ENCODE results near the gene DLGAP4.
"Not testable (repeated sequence)": the region's sequence is repeated elsewhere in the genome, so short reads cannot be mapped to it uniquely, and the experiment has no call there.

DLGAP4 gene

GRCh38 chr20:36461600-36462439 is 155.7 kb downstream of the DLGAP4 start:
- no peak for DNase-seq

GRCh38 chr20:36462440-36463211 is 156.5 kb downstream of the DLGAP4 start:
- no peak for DNase-seq

- no peak for DNase-seq
Measured at GRCh38 chr20:36463212-36464061, 157.3 kb downstream of the DLGAP4 start.

GRCh38 chr20:36465109-36466080 is 159.3 kb downstream of the DLGAP4 start:
- peak; percentile 52 for DNase-seq

GRCh38 chr20:36466089-36466488 is 159.9 kb downstream of the DLGAP4 start:
- no peak for DNase-seq

GRCh38 chr20:36467076-36467999 is 161.2 kb downstream of the DLGAP4 start:
- DNase-seq: peak; percentile 90

- peak; percentile 50 for DNase-seq
Measured at GRCh38 chr20:36468149-36469000, 162.2 kb downstream of the DLGAP4 start.

- no peak for DNase-seq
Measured at GRCh38 chr20:36469973-36470372, 163.8 kb downstream of the DLGAP4 start.

GRCh38 chr20:36471885-36472636 is 165.9 kb downstream of the DLGAP4 start:
- DNase-seq: no peak

- DNase-seq: peak; percentile 81
Measured at GRCh38 chr20:36472637-36473090, 166.5 kb downstream of the DLGAP4 start.

- no peak for DNase-seq
Measured at GRCh38 chr20:36473164-36473563, 167.0 kb downstream of the DLGAP4 start.

GRCh38 chr20:36474563-36474962 is 168.4 kb downstream of the DLGAP4 start:
- no peak for DNase-seq

GRCh38 chr20:36475054-36475453 is 168.9 kb downstream of the DLGAP4 start:
- not testable (repeated sequence) for DNase-seq

- no peak for DNase-seq
Measured at GRCh38 chr20:36477475-36477874, 171.3 kb downstream of the DLGAP4 start.

GRCh38 chr20:36478137-36478905 is 172.2 kb downstream of the DLGAP4 start:
- no peak for DNase-seq

- DNase-seq: no peak
Measured at GRCh38 chr20:36479938-36480337, 173.8 kb downstream of the DLGAP4 start.

GRCh38 chr20:36480456-36481048 is 174.4 kb downstream of the DLGAP4 start:
- no peak for DNase-seq

Data from DMS153 (cell line).